Esophagus mucosa (tissue), 1 donor: ENCODE measurements around the gene PDGFA. TPM values are rescaled to one million over a fixed set of nuclear protein-coding genes. Genes with fewer than 3 reads are reported as not detected.

Source experiments
- ATAC-seq: fragments of 200-7000 bp; cut with Tn5 transposase; one replicate; pipeline ENCODE4 v1.9.1; 2020
- total RNA-seq: library from RNA; stranded (reverse); gene quantifications from one replicate; pipeline ENCODE4 v1.2.4, GENCODE V29; 2023
- donor health status: DM: yes; HTN: yes; CAD: no.

PDGFA gene
- total RNA-seq, 1 donor from 2014 or later: 4.1 TPM

DNA sequence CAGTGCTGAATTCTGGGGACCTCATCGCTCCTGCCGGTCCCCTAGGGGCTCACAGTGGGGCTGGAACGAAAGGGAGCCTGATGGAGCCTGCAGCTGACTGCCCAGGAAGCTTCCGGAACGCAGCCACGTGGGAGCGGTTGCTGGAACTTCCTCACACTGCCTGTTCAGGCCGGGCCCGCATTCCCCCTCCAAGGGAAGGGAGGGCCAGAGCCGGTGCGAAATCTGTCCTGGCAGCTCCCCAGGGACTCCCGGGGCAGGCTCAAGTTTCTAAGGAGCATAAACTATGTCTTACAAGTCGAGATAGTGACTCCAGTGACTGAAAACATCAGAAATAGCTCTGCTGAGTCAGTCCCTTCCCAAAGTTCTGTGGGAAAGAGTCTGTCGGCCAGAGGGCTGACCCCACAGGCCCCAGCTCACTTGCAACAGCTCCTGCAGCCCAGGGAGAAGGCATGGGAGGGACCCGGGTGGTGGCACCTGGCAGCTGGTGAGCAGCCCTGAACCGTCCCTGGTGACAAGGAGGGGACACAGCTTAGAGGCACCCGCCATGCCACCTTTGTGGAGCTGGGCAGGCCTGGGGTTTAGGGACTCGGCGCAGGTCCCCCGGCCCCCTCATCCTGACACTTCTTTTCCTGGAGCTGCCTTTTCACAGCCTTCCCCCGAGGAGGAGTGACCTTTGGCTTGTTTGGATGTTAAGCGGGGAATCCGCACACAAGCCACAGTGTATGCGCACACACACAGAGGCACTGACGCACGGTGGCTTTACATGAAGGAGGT is 47.6 kb downstream of the PDGFA start:
- ATAC-seq: peak; percentile 60

DNA sequence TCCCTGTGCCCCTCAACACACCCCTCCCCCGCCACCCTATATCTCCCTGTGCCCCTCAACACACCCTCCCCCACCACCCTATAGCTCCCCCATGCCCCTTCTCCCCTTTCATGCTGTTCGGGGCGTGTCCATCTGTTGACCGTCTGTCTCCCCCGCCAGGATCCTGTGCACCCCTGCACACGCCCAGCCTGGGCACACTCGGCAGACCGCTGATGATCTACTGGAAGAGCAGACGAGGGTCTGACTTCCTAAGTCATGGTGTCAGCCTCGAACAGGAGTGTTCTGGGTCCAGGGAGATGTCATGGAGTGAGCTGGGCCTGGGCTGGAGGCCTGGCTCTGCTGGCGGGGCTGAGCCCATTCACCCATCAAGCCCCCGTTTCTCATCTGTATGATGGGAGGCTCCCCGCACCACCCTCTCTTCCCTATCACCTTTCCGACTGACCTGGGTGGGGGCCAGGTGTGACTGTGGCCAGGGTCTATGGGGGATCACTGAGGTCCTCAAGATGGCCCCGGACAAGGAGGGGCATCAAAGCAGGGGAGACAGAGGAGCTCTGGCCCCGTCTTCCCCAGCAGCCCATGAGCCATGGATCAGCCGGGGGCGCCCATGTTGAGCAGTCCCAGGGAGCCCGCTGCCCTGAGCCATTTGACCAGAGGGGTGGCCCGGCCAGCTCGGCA is 48.3 kb downstream of the PDGFA start:
- no peak for ATAC-seq

DNA sequence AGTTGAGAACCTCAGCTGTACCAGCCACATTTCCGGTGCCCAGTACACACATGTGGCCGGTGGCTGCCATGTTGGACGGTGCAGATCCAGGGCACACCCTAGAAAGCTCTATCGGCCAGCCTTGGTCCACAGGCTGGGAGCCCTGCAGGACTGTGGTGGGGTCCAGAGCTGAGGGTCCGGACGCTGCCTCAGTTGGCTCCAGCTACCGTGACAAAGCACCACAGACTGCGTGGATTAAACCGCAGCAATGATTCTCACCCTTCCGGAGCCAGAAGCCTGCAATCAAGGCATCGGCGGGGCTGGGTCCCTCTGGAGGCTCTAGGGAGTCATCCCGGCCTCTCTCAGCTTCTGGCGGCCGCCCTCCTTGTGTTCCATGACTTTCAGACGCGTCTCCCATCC is 50.1 kb downstream of the PDGFA start:
- ATAC-seq: no peak

DNA sequence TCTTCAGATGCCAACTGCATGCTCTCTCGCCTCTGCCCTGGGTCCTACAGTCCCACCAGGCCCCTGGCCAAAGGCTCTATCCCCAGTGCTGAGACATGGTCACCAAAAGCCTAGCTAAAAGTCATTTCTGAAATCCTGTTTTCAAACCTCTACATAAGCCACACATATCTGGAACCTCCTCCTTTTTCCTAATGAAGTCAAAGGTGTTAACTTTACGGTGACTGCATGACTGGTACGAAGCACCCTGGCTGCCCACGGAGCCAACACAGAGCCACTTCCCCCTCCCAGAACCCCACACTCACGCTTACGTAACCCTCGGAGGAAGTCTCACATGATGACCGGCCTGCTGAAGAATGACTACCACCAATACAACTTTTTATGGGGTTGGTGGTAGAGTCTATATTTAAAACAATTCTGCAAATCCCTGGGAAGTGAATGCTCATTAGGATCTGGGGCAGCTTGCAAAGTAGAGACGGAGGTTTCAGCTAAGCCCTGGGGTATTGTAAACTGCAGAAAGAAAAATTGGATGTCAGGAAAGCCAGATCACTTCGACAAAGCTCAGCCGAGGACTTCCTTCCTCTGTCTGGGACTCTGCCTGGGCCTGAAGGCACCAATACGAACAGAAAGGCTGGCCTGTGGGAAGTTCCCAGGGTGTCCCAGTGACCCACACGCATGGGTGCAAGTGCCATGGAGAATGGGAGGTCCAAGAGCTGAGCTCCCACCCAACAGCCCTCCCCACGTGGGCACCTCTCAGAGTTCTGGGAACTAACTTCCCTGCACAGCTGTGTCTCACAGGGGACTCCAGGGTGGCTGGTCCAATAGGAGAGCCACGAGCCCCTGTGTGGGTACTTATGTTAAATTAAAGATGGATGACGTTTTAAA is 50.7 kb downstream of the PDGFA start:
- ATAC-seq: no peak

DNA sequence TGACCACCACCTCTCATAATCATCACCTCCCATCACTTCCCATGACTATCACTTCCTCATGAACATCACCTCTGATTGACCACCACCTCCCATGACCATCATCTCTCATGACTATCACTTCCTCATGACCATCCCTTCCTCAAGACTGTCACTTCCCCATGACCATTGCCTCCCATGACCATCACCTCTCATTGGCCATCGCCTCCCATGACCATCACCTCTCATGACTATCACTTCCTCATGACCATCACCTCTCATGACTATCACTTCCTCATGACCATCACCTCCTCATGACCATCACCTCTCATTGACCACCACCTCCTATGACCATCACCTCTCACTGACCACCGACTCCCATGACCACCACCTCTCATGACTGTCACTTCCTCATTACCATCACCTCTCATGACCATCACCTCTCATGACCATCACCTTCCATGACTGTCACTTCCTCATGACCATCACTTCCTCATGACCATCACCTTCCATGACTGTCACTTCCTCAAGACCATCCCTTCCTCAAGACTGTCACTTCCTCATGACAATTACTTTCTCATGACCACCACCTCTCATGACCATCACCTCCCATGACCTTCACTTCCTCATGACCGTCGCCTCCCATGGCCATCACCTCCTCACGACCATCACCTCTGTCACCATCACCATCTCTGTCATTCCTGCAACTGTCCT is 51.6 kb downstream of the PDGFA start:
- no peak for ATAC-seq

DNA sequence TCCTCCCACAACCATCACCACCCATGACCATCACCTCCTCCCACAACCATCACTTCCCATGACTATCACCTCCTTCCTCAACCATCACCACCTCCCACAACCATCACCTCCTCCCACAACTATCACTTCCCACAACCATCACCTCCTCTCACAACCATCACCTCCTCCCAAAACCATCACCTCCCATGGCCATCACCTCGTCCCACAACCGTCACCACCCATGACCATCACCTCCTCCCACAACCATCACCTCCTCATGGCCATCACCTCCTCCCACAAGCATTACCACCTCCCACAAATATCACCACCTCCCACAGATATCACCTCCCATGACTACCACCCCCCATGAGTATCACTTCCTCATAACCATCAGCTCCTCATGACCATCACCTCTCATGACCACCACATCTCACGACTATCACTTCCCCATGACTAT is 52.2 kb downstream of the PDGFA start:
- ATAC-seq: no peak

DNA sequence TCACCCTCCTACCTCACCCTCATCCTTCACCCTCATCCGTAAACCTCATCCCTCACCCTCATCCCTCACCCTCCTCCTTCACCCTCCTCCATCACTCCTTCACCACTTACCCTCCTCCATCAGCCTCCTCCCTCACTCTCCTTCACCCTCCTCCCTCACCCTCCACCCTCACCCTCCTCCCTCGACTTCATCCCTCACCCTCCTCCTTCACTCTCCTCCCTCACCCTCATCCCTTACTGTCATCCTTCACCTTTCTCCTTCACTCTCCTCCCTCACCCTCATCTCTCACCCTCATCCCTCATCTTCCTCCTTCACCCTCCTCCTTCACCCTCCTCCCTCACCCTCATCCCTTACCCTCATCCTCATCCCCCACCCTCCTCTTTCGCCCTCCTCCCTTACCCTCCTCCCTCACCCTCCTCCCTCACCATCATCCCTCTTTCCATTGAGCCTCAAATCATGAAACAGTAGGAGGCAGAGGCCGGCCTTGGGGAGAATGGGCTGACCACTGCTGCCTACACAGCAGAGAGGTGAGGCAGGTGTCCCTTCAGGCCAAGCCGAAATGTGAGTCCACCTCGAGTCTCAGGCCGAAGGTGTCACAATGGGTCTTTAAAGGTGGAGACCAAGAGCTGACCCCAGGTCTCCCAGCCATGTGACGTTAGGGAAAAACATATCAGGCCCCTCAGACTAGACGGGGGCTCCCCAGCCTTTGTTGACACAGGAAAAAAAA is 53.0 kb downstream of the PDGFA start:
- ATAC-seq: no peak

DNA sequence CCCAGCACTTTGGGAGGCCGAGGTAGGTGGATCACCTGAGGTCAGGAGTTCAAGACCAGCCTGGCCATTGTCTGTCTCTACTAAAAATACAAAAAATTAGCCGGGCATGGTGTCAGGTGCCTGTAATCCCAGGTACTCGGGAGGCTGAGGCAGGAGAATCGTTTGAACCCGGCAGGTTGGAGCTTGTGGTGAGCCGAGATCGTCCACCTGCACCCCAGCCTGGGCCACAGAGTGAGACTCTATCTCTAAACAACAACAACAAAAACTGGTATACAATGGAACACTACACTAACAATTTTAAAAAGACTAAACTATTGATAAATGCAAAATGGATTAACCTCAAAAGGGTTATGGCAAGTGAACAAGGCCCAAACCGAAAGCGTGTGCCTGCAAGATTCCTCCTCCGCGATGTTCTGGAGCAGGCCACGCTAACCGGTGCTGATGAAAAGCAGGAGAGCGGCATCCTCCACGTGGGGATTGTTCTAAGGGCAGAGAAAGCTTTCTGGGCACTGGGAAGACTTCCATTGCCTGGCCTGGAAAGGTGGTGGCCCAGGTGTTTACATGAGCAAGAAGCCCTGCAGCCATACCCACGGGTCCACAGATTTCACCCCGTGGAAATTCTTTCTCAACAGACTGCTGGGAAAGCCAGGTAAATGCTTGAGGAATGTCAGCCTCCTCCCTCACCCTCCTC is 53.8 kb downstream of the PDGFA start:
- ATAC-seq: no peak

DNA sequence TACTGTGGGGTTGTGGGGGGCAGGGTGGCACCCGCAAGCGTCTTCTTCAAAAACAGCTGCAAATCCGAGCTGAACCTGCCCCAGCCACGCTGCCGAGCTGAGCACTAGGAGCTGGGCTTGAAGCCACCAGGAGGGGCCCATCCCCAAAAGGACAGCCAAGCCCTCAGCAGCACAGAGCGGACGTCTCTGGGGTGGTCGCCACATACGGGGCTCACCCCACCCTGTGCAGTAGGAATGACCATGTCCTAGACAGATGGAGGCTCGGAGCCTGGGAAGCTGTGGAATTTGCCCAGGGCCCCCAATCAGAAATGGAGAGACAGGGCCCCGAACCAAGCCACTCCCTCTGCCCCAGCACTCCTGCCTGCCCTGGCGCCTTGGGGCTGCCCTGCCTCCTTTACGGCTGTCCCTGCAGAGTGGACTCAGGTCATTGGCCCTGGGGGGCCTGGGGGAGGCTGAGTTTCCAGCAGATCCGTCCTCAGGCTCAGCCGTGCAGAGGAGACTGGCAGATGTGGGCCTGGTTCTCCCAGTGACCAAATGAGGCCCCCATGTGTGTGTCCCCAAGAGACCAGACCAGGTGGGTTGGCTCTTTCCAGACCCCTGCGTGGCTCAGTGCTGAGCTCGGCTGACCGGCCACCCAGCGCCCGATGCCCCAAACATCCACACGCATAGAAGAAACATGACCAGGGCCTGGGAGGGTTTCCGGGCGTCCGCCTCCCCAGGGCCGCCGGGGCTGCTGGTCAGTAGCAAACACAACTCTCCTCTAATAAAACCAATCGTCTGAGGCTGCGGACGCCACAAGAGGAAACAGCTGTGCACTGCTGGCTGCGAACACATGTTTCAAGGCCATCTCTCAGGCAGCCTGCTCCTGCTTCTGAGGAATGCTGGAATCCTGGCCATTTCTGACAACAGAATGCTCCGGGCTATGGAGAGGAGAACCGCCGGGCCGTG is 54.9 kb downstream of the PDGFA start:
- no peak for ATAC-seq

DNA sequence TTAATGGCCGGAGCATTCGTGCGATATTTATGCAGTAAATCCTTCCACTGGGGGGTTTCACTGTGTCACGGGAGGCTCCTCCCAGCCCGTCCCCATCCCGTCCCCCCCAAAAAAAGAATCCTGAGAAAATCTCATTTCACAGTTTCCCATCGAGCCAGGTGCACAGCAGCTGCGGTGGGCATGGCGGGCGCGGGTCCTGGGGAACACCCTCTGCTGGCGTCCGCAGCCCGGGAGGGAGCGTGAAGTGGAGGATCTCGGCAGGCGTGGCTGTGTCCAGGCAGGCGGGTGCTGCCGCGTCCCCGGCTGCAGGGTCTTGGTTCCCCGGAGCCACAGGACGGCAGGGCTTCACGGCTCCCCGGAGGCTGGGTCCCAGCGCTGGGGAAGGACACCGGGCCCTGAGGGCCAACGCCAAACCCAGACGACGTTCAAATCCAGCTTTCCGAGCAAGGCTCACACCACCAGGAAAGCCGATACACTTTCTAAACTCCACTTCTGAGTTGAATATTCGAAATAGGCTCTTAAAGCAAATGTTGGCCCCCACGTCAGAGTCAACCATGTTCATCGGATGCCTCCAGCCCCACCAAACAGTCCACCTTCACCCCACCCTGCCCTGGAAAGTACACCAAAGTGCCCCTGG is 55.7 kb downstream of the PDGFA start:
- ATAC-seq: no peak

DNA sequence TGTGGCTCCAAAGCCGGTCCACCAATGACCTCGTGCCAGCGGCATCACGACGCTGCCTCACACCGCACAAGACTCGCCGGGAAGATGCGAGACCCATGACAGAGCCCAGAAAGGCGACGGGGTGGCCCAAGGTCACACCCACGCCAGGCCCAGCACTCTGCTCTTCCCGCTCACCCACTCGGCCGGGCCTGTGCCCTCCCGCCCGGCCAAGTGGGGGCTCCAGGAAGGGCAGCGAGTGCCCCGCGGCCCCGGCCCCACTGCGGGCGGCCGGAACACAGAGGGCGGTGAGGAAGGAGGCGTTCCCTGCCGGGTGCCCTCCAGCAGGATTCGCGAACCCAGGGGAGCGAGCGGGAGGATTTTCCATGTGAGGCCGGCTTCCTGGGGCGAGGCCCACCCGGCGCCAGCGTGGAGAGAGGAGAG is 56.3 kb downstream of the PDGFA start:
- no peak for ATAC-seq

DNA sequence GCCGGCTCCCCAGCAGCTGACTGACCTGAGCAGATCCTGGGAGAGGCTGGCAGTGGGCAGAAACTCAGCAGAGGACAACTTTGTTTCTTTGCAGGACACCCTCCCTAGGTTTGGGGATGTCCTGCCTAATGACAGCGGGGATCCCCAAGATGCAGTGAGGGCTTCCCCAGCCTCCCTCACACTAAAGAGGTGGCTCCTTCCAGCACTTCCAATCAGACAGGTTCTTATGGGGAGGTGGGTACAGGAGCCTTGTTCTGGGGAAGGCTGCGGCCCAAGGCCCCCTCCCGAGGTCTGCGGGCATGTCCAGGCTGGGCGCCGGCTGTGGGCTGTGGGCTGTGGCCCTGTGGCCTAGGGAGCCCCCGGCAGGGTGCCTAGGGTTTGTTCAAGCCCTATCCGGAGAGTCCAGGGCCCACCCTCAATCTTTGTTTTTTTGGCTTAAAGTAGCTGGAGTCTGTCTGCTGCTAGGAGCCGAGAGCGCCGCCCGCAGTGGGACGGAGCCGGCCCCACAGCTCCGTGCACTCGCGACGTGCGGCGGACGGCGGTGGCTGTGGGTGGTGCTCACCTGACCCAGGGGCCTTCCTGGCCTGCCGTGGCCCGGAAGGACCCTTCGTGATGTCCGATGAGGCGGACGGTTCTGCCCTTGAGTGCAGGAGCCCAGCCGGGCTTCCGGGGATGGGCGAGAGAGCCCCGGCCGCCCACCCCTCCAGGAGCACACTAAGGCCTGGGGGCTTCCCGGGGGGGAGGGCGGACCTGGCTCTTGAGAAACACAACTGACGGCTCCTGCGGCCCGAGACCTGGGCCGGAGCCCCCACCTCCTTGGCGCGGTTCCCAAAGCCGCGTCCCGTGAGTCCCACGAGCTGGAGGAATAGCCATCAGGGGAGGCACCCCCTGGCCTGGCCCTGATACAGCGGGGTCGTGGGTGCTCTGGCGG is 57.2 kb downstream of the PDGFA start:
- ATAC-seq: no peak

DNA sequence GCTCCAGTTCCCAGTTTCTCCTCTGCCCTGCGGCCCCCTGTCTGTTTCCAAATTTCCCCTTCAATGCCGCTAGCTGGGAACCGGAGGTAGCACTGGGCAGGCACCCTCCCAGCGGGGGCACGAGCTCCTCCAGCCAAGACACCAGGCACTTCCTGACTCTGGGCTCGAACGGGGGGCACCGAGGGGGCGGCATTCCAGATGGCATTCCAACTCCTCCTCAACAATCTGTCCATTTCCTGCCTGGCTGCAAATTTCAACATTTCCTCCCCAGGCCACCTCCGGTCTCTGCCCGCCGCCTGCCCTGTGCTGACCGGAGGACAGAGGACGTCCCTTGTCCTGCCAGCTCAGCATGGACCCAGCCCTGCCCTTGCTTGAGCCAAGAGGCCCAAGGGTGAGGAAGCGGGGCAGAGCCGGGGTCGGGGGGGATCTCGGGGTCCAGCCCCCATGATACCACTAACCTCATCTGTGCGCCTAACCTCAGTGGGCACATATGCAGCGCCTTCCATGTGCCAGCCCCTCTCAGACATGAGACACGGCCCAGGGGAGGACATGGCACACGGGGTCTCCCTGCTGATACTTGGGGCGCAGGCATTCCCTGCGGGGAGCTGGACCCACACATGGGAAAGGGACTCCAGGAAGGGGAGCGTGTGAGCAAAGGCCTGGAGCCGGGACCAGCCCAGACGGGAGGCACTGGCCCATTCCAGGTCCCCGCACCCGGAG is 58.0 kb downstream of the PDGFA start:
- no peak for ATAC-seq

DNA sequence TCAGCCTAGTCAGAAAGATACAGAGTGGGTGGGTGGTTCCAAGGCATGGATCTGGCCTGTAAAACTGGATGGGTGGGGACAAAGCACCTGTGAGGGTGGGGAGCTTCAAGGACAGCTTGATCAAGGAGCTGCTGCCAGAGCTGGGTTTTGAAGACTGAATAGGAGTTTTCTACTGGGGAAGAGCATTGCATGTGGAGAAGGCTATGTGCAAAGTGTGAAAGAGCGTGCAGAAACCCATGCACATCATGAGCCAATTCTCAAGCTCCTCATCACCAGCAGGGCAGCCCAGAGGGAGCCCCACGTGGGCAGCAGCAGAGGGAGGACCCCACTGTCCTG is 58.6 kb downstream of the PDGFA start:
- no peak for ATAC-seq

DNA sequence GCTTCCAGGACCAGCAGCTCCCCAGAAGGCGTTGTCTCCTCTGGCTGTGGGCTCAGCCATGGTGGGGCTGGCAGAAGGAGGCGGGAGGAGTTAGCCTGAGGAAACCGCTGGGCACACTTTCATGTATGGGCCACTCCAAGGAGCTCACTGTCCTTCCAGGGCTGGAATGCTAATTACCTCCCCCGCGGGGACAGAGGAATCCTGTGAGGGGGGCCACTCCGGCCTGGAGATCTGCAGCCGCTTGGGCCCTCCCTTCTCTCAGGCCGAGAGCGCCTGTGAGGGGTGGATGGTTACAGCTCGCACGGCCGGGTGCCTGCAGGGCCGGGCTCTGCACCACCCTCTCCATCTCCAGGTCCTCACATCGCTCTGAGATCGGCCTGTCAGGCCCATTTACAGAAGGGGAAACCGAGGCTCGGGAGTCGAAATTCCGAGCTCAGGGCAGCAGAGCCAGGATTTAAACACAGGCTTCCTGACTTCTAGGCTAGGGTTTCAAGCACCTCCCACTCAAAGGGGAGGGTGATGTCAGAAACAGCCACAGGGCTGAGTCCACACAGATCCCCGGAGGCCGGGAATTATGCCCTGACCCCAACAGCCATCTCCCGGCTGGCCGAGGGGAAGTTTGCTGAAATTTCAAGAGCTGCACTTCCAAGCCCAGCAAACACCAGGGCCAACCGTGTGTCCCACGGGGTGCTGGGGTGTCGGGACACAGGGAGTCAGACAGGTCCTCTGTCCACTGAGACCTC is 59.1 kb downstream of the PDGFA start:
- no peak for ATAC-seq

DNA sequence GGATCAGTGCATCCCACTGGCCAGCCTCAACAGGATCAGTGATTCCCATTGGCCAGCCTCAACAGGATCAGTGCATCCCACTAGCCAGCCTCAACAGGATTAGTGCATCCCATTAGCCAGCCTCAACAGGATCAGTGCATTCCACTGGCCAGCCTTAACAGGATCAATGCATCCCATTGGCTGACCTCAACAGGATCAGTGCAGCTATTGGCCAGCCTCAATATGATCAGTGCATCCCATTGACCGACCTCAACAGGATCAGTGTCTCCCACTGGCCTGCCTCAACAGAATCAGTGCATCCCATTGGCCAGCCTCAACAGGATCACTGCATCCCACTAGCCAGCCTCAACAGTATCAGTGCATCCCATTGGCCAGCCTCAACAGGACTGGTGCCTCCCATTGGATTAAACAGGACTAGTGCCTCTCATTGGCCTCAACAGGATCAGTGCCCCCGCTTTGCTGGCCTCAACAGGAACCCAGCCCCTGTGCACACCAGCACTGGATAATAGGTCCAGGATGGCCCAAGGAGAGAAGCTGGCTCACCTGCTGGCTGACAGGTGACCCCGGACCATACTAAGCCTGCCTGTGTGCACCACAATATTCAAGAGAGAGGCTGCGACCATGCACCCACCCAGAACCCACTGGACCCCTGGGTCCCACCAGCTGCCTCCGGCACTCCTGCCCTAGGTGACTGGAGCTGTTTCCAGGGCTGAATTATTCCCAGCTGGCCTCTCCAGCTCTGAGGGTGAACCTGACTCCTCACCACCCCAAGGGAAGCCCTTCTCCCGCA is 59.9 kb downstream of the PDGFA start:
- ATAC-seq: no peak
